ENCODE data around the gene TMEM50A.
"Not testable (repeated sequence)": the region's sequence is repeated elsewhere in the genome, so short reads cannot be mapped to it uniquely, and the experiment has no call there.

GRCh38 chr1:25302330-25302729 is 35.8 kb upstream of the TMEM50A start:
- not testable (repeated sequence) for TF ChIP-seq CTCF, POLR2A (IDR thresholded peaks at IDR 0.05)

Measured in lower leg skin (tissue), 3 donors.